Measurements from ENCODE around the gene SH2D3A. TPM values are rescaled to one million over a fixed set of nuclear protein-coding genes. Genes with fewer than 3 reads are reported as not detected.
A peak's percentile ranks its signal among the peaks of the same experiment; 100 is the strongest.
"Not testable (repeated sequence)": the region's sequence is repeated elsewhere in the genome, so short reads cannot be mapped to it uniquely, and the experiment has no call there.

The SH2D3A gene
- total RNA-seq, 1 experiment from 2014 or later, result not detected

GRCh38 chr19:6721773-6722172 is 45.5 kb downstream of the SH2D3A start:
- no peak for DNase-seq (ENCODE audit: low spot score)

DNA sequence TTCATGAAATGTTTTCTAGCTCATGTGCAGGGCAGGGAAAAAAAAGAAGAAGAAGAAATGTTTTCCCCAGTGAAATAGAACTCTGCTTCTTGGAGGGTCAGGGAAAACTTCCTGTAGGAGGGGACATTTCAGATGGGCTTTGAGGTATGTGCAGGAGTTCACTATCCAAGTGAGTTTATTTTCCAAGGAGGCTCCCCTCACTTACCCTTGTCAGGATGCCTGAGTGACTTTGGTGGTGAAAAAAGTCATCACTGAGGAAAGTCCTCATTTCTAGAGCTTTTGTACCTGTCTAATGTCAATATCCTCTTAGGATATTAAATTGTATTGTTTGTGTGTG is 46.1 kb downstream of the SH2D3A start:
- no peak for DNase-seq (ENCODE audit: low spot score)

GRCh38 chr19:6720369-6721137 is 46.7 kb downstream of the SH2D3A start, which contains the start of gene C3:
C3 (minus strand) TSS chr19:6720650; CDS start chr19:6720589, 61 bp downstream.
- peak; percentile 40 for DNase-seq (ENCODE audit: low spot score)

GRCh38 chr19:6719992-6720368 is 47.3 kb downstream of the SH2D3A start:
- no peak for DNase-seq (ENCODE audit: low spot score)

GRCh38 chr19:6719540-6719861 is 47.7 kb downstream of the SH2D3A start:
- DNase-seq (ENCODE audit: low spot score), result no peak

GRCh38 chr19:6718741-6719539 is 48.3 kb downstream of the SH2D3A start:
- DNase-seq (ENCODE audit: low spot score), result no peak

DNA sequence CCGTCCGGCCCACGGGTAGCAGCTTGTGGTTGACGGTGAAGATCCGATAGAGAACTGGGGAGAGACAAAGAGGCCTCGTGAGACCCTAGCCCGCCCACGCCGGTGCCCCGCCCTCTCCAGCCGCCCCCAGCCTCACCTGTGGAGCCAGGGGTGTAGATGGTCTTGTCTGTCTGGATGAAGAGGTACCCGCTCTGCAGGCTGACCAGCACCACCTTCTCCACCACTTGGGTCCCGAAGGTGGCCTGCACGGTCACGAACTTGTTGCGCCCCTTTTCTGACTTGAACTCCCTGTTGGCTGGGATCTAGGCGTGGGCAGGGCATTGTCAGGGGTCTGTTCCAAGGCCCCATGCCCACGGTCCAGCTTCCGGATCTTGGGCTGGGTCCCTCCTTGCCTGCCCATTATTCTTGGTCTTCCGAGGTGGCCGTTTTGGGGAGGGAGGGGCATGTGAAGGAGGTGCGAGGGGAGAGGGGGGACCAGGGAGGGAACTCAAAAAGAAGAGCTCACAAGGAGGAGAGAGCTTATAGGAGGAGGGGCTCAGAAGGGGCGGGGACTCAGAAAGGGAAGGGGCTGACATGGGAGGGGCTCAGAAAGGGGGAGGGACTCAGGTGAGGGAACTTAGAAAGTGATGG is 49.0 kb downstream of the SH2D3A start:
- no peak for DNase-seq (ENCODE audit: low spot score)

DNA sequence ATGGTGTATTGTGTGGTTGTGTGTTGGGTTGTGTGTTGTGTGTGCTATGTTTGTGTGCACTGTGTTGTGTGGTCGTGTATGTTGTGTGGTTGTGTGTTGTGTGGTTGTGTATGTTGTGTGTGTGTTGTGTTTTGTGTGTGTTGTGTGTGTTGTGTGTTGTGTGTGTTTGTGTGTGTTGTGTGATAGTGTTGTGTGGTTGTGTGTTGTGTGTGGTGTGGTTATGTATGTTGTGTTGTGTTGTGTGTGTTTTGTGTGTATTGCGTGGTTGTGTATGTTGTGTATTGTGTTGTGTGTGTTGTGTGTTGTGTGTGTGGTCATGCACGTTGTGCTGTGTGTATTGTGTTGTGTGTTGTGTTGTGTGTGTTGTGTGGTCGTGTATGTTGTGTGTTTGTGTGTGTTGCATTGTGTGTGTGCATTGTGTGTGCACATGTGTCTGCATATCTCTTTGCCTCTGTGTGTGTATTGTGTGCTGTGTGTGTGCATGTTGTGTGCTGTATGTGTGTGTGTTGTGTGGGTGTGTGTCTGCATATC is 49.7 kb downstream of the SH2D3A start:
- DNase-seq (ENCODE audit: low spot score), result no peak

DNA sequence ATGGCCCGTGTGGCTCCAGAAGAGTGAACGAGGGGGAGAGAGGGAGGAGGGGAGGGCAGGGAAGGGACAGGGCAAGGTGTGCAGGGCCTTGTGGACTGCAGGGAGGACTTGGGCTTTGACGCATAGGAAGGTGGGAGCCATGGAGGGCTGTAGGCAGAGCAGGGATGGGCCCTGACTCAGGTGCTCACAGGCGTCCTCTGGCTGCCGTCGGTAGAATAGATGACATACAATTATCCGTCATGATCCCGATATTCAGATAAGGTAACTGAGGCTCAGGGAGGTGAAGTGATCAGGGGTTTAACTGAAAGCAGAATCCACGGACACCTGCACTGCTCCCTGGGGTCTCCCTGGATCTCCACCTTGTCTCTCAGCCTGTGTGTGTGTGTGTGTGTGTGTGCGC is 50.2 kb downstream of the SH2D3A start:
- no peak for DNase-seq (ENCODE audit: low spot score)

DNA sequence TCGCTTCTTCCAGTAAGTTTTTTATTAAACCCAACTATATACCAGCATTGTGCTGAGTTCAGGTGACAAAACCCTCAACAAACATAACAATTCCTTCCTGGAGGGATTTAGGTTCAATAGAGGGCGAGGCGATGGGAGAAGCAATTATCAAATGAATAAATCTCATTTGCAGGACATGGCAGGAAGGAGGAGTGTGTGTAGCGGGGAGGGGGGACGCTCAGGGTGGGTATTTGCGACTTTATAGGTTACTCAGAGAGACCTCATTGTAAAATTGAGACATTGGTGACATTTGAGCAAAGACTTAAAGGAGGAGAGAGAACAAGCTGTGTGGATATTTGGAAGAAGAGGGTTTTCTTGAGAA is 50.6 kb downstream of the SH2D3A start:
- no peak for DNase-seq (ENCODE audit: low spot score)

DNA sequence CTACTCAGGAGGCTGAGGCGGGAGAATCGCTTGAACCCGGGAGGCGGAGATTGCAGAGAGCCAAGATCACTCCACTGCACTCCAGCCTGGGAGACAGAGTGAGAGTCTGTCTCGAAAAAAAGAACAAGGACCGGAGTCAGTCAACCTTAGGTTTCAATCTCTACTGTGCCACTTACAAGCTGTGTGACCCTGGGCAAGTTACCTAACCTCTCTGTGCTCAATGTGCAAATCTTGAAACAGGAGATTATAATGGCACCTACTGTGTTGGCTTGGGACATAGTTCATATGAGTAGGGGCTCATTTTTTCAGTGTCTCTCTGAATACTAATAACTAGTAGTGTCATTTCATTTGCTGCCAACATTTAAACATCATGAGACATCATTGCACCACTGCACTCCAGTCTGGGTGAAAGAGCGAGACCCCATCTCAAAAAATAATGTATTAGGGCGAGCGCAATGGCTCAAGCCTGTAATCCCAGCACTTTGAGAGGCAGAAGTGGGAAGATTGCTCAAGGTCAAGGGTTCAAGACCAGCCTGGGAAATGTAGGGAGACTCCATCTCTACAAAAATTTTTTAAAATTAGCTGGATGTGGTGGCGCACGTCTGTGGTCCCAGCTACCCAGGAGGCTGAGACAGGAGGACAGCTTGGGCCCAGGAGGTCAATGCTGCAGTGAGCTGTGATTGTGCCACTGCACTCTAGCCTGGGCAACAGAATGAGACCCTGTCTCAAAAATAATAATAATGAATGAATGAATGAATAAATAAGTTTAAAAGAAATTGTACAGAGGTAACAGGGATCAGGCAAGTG is 52.3 kb downstream of the SH2D3A start:
- DNase-seq (ENCODE audit: low spot score), result no peak

- no peak for DNase-seq (ENCODE audit: low spot score)
Observed at GRCh38 chr19:6713773-6714692, 53.2 kb downstream of the SH2D3A start.

DNA sequence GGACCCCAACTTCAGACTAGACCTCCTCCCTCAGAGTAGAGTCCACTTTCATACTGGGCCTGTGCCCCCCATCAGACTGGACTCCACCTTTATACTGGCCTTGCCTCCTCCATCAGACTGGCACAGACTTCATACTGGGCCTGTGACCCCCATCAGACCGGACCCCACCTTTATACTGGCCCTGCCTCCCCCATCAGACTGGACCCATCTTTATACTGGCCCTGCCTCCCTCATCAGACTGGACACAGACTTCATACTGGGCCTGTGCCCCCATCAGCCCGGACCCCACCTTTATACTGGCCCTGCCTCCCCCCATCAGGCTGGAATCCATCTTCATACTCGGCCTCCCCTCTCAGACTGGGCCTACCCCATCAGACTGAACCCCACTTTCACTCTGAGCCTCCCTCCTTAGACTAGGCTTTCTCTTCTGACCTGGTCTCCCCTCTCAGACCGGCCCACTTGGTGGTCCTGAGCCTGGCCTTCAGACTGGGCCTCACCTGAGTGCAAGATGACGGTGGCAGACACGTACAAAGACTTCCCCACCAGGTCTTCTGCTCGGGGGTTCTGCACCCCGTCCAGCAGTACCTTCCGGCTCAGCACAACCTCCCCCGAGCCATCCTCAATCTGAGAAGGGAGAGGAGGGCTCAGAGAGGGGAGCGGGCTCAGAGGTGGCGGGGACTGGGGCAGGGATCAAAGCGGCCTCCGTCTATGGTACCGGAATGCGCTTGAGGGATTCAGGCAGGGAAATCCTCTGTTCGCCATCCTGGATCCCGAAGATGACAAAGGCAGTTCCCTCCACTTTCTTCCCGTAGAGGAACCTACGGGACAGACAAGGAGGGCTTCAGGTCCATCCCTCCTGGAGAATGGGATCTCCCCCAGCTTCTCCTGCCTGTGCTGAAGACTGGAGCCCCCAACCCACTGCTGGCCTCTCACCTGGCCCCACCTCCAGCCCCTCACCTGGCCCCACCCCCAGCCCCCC is 54.3 kb downstream of the SH2D3A start:
- no peak for DNase-seq (ENCODE audit: low spot score)

DNA sequence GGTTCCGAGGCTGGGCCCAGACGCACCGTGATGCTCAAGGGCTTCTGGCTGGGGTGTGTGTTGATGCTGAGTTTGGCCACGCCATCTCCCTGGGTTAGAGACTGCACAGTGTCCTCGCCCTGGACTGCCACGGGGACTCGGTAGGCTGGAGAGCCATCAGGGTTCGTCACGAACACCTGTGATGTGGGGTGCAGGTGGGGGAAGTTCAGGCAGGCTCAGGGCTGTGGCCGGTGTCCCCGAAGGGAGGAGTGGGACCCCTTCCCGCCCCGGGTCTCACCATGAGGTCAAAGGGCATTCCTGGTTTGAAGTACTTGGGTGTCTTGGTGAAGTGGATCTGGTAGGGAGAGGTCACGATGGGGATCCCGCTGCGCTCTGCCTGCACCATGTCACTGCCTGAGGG is 55.0 kb downstream of the SH2D3A start:
- DNase-seq (ENCODE audit: low spot score), result no peak

DNA sequence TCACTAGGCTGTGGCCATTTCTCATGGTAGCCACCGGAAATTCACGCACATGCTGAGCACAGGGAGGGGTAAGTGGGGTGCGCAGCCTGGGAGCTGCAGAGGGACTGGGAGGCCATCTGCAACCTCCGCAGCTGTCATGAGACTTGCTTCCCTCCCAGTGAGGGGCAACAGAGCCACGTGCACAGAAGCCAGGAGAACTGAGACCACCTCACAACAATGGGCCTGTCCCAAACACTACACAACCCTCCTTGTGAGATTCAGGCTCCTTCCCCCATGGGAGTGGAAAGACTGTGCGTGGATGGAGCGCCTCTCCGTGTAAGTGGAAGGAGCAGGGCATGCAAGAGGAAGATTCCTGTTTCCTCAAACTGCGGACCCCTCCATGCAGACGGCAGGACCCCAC is 55.6 kb downstream of the SH2D3A start:
- no peak for DNase-seq (ENCODE audit: low spot score)

DNA sequence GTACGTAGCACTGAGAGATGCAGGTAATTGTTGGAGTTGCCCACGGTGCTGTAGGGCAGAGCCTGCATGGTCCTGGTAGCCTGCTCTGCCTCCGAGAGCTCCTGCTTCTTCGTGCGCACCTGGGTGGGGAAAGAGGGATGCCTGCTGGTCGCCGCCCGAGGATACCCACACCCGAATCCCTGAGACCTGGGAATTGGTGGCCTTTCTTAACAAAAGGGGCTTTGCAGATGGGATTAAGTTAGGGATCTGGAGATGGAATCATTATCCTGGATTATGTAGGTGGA is 56.2 kb downstream of the SH2D3A start:
- DNase-seq (ENCODE audit: low spot score), result no peak

- DNase-seq (ENCODE audit: low spot score), result no peak
Observed at GRCh38 chr19:6710273-6711077, 56.8 kb downstream of the SH2D3A start.

DNA sequence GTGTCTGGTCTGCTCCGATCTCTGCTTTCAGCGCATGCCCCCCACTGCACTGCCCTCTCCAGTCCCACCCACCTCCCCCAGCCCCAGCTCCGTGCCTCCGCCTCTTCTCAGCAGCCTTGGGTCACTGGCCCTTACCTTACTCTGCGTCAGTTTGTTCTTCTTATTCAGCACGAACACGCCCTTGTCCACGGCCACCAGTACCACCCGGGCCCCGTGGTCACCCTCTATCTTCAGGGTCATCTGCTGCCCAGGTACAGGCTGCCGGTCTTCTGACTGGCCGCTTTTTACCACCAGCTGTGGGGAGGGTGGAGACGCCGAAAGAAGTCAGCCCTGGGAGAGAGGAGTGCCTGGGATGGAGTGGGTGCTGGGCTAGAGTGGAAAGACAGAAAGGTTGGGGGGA is 57.7 kb downstream of the SH2D3A start:
- no peak for DNase-seq (ENCODE audit: low spot score)

GRCh38 chr19:6708913-6709312 is 58.3 kb downstream of the SH2D3A start:
- DNase-seq (ENCODE audit: low spot score), result not testable (repeated sequence)
